IPS DF 4.7 (cell line): Measurements from ENCODE around the gene C4orf50.
"Not testable (repeated sequence)": the region's sequence is repeated elsewhere in the genome, so short reads cannot be mapped to it uniquely, and the experiment has no call there.

ENCODE experiments used
- DNase-seq: peaks from one replicate; pipeline ENCODE4 v3.0.0-alpha.2; 2013; ENCODE audit warnings: low spot score; ENCODE audit errors: extremely low read depth

Gene C4orf50

GRCh38 chr4:5969777-5970176, 48.5 kb downstream of the C4orf50 start:
- DNase-seq: no peak

- DNase-seq: no peak
These were observed 48.9 kb downstream of the C4orf50 start for GRCh38 chr4:5969336-5969735.

- DNase-seq: no peak
These were observed 50.0 kb downstream of the C4orf50 start for GRCh38 chr4:5968246-5968645.

GRCh38 chr4:5967783-5968182, 50.4 kb downstream of the C4orf50 start:
- no peak for DNase-seq

GRCh38 chr4:5965225-5965624, 53.0 kb downstream of the C4orf50 start:
- no peak for DNase-seq

GRCh38 chr4:5964030-5964429, 54.2 kb downstream of the C4orf50 start:
- no peak for DNase-seq

- no peak for DNase-seq
These were observed 54.6 kb downstream of the C4orf50 start for GRCh38 chr4:5963611-5964010.

GRCh38 chr4:5962416-5962815, 55.8 kb downstream of the C4orf50 start:
- no peak for DNase-seq

GRCh38 chr4:5960252-5960880, 57.9 kb downstream of the C4orf50 start:
- no peak for DNase-seq

- DNase-seq: no peak
These were observed 58.8 kb downstream of the C4orf50 start for GRCh38 chr4:5959211-5959982.

GRCh38 chr4:5958199-5958735, 60.0 kb downstream of the C4orf50 start:
- no peak for DNase-seq

GRCh38 chr4:5957076-5957475, 61.2 kb downstream of the C4orf50 start:
- no peak for DNase-seq

- DNase-seq: no peak
These were observed 61.8 kb downstream of the C4orf50 start for GRCh38 chr4:5956285-5957021.

GRCh38 chr4:5955856-5956255, 62.4 kb downstream of the C4orf50 start:
- DNase-seq: no peak

- DNase-seq: no peak
These were observed 62.9 kb downstream of the C4orf50 start for GRCh38 chr4:5955201-5955821.

- DNase-seq: no peak
These were observed 64.0 kb downstream of the C4orf50 start for GRCh38 chr4:5954056-5954760.

- no peak for DNase-seq
These were observed 65.0 kb downstream of the C4orf50 start for GRCh38 chr4:5952975-5953951.

GRCh38 chr4:5952286-5952974, 65.8 kb downstream of the C4orf50 start:
- DNase-seq: no peak

GRCh38 chr4:5946653-5947052, 71.6 kb downstream of the C4orf50 start:
- DNase-seq: not testable (repeated sequence)
